ENCODE measurements around the gene FBXO36. TPM values are rescaled to one million over a fixed set of nuclear protein-coding genes. Genes with fewer than 3 reads are reported as not detected.

Gene FBXO36
- total and polyA plus RNA-seq, 2 experiments from 2014 or later: 5.8 to 7.6 TPM

DNA sequence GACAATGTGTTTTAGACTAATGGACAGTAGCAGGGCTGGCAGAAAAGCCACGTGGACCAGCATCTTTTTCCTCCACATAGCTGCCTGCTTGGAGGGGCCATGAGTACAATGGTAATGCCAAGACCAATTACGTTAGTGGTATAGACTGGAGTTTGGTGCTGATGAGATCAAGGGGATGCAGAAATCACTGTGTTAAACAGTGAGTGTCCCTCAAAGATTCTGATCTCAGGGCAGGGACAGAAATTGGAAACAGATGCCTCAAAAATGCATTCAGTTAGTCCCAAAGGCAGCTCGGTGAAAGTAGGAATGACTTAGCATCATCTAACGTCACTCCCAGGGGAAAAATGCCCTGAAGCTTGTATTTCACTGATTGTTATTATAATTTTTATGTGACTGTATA lies 74.0 kb downstream of the FBXO36 start:
- Histone ChIP-seq H3K4me2 (no peak overlapping the region), H3F3A (replicated peaks; ENCODE audit: low read depth) (no peaks in the 10 kb centered on the region), H3K79me2 (replicated peaks; ENCODE audit: insufficient read depth) (no peaks in the 10 kb centered on the region), H3K4me1 (ENCODE audit: insufficient read depth) (no peaks in the 10 kb centered on the region), H3K9me2 (ENCODE audit: insufficient read depth) (peaks cover 4% of the 10 kb centered on the region; the same call in 1 of the 2 replicates), H4K20me1 (replicated peaks; ENCODE audit: insufficient read depth) (no peaks in the 10 kb centered on the region), H2AFZ (no peak overlapping the region), H3K36me3 (ENCODE audit: insufficient read depth) (no peaks in the 10 kb centered on the region), H3K4me3 (no peak overlapping the region), H3K27ac (ENCODE audit: low read depth) (no peak overlapping the region), H3K27me3 (ENCODE audit: insufficient read depth) (no peaks in the 10 kb centered on the region)
- peaks cover 3% of the 10 kb centered on the region; the same call in 2 of the 3 replicates for H3K36me3 Mint-ChIP-seq (ENCODE audit: low read depth)
- ATAC-seq: no peak
- no peaks in the 10 kb centered on the region for H3K9me3 Mint-ChIP-seq
- H3K4me3 Mint-ChIP-seq: no peak overlapping the region
- TF ChIP-seq EZH2phosphoT487 (IDR thresholded peaks at IDR 0.05; ENCODE audit: unreplicated experiment) (no peak), STAT1 (IDR thresholded peaks at IDR 0.05; ENCODE audit: unreplicated experiment) (no peak), NANOG (IDR thresholded peaks at IDR 0.05; ENCODE audit: borderline replicate concordance) (no peak), ZNF331 (CRISPR knock-in tag; IDR thresholded peaks at IDR 0.05; ENCODE audit: low read depth) (no peak), EZH2 (IDR thresholded peaks at IDR 0.05; ENCODE audit: low read depth, unreplicated experiment) (no peak), JUNB (IDR thresholded peaks at IDR 0.05; ENCODE audit: unreplicated experiment) (no peak), POLR2AphosphoS5 (IDR thresholded peaks at IDR 0.05; ENCODE audit: low read depth) (no peak), CREB1 (CRISPR knock-in tag; IDR thresholded peaks at IDR 0.05; ENCODE audit: low read depth) (no peak), ZNF114 (CRISPR knock-in tag; IDR thresholded peaks at IDR 0.05) (no peak)
- TF ChIP-seq, protein P1, sequence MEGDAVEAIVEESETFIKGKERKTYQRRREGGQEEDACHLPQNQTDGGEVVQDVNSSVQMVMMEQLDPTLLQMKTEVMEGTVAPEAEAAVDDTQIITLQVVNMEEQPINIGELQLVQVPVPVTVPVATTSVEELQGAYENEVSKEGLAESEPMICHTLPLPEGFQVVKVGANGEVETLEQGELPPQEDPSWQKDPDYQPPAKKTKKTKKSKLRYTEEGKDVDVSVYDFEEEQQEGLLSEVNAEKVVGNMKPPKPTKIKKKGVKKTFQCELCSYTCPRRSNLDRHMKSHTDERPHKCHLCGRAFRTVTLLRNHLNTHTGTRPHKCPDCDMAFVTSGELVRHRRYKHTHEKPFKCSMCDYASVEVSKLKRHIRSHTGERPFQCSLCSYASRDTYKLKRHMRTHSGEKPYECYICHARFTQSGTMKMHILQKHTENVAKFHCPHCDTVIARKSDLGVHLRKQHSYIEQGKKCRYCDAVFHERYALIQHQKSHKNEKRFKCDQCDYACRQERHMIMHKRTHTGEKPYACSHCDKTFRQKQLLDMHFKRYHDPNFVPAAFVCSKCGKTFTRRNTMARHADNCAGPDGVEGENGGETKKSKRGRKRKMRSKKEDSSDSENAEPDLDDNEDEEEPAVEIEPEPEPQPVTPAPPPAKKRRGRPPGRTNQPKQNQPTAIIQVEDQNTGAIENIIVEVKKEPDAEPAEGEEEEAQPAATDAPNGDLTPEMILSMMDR (conservative IDR thresholded peaks at IDR 0.05; ENCODE audit: low read depth in 2 of 2): no peak
- TF ChIP-seq, protein P2, sequence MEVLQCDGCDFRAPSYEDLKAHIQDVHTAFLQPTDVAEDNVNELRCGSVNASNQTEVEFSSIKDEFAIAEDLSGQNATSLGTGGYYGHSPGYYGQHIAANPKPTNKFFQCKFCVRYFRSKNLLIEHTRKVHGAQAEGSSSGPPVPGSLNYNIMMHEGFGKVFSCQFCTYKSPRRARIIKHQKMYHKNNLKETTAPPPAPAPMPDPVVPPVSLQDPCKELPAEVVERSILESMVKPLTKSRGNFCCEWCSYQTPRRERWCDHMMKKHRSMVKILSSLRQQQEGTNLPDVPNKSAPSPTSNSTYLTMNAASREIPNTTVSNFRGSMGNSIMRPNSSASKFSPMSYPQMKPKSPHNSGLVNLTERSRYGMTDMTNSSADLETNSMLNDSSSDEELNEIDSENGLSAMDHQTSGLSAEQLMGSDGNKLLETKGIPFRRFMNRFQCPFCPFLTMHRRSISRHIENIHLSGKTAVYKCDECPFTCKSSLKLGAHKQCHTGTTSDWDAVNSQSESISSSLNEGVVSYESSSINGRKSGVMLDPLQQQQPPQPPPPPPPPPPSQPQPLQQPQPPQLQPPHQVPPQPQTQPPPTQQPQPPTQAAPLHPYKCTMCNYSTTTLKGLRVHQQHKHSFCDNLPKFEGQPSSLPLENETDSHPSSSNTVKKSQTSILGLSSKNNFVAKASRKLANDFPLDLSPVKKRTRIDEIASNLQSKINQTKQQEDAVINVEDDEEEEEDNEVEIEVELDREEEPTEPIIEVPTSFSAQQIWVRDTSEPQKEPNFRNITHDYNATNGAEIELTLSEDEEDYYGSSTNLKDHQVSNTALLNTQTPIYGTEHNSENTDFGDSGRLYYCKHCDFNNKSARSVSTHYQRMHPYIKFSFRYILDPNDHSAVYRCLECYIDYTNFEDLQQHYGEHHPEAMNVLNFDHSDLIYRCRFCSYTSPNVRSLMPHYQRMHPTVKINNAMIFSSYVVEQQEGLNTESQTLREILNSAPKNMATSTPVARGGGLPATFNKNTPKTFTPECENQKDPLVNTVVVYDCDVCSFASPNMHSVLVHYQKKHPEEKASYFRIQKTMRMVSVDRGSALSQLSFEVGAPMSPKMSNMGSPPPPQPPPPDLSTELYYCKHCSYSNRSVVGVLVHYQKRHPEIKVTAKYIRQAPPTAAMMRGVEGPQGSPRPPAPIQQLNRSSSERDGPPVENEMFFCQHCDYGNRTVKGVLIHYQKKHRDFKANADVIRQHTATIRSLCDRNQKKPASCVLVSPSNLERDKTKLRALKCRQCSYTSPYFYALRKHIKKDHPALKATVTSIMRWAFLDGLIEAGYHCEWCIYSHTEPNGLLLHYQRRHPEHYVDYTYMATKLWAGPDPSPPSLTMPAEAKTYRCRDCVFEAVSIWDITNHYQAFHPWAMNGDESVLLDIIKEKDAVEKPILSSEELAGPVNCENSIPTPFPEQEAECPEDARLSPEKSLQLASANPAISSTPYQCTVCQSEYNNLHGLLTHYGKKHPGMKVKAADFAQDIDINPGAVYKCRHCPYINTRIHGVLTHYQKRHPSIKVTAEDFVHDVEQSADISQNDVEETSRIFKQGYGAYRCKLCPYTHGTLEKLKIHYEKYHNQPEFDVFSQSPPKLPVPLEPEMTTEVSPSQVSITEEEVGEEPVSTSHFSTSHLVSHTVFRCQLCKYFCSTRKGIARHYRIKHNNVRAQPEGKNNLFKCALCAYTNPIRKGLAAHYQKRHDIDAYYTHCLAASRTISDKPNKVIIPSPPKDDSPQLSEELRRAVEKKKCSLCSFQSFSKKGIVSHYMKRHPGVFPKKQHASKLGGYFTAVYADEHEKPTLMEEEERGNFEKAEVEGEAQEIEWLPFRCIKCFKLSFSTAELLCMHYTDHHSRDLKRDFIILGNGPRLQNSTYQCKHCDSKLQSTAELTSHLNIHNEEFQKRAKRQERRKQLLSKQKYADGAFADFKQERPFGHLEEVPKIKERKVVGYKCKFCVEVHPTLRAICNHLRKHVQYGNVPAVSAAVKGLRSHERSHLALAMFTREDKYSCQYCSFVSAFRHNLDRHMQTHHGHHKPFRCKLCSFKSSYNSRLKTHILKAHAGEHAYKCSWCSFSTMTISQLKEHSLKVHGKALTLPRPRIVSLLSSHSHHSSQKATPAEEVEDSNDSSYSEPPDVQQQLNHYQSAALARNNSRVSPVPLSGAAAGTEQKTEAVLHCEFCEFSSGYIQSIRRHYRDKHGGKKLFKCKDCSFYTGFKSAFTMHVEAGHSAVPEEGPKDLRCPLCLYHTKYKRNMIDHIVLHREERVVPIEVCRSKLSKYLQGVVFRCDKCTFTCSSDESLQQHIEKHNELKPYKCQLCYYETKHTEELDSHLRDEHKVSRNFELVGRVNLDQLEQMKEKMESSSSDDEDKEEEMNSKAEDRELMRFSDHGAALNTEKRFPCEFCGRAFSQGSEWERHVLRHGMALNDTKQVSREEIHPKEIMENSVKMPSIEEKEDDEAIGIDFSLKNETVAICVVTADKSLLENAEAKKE (CRISPR knock-in tag; IDR thresholded peaks at IDR 0.05): no peak
- TF ChIP-seq, protein P3, sequence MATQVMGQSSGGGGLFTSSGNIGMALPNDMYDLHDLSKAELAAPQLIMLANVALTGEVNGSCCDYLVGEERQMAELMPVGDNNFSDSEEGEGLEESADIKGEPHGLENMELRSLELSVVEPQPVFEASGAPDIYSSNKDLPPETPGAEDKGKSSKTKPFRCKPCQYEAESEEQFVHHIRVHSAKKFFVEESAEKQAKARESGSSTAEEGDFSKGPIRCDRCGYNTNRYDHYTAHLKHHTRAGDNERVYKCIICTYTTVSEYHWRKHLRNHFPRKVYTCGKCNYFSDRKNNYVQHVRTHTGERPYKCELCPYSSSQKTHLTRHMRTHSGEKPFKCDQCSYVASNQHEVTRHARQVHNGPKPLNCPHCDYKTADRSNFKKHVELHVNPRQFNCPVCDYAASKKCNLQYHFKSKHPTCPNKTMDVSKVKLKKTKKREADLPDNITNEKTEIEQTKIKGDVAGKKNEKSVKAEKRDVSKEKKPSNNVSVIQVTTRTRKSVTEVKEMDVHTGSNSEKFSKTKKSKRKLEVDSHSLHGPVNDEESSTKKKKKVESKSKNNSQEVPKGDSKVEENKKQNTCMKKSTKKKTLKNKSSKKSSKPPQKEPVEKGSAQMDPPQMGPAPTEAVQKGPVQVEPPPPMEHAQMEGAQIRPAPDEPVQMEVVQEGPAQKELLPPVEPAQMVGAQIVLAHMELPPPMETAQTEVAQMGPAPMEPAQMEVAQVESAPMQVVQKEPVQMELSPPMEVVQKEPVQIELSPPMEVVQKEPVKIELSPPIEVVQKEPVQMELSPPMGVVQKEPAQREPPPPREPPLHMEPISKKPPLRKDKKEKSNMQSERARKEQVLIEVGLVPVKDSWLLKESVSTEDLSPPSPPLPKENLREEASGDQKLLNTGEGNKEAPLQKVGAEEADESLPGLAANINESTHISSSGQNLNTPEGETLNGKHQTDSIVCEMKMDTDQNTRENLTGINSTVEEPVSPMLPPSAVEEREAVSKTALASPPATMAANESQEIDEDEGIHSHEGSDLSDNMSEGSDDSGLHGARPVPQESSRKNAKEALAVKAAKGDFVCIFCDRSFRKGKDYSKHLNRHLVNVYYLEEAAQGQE (IDR thresholded peaks at IDR 0.05; ENCODE audit: unreplicated experiment): no peak
- TF ChIP-seq, protein P4, sequence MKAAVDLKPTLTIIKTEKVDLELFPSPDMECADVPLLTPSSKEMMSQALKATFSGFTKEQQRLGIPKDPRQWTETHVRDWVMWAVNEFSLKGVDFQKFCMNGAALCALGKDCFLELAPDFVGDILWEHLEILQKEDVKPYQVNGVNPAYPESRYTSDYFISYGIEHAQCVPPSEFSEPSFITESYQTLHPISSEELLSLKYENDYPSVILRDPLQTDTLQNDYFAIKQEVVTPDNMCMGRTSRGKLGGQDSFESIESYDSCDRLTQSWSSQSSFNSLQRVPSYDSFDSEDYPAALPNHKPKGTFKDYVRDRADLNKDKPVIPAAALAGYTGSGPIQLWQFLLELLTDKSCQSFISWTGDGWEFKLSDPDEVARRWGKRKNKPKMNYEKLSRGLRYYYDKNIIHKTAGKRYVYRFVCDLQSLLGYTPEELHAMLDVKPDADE (IDR thresholded peaks at IDR 0.05): no peak
- no peak overlapping the region for H3K27ac Mint-ChIP-seq
- DNase-seq (ENCODE audit: low spot score): no peak
- H3K4me1 Mint-ChIP-seq: no peaks in the 10 kb centered on the region
- H3K27me3 Mint-ChIP-seq (ENCODE audit: insufficient read depth, low read depth, poor library complexity): peaks cover 2% of the 10 kb centered on the region
